ENCODE measurements around the gene MEA1. TPM values are rescaled to one million over a fixed set of nuclear protein-coding genes. Genes with fewer than 3 reads are reported as not detected.
A peak's percentile ranks its signal among the peaks of the same experiment; 100 is the strongest.

MEA1 gene
- total RNA-seq, 1 donor from 2014 or later = 54.2 TPM

GRCh38 chr6:42978839-42979522 is 34.8 kb downstream of the MEA1 start, which contains the start of gene PEX6:
Gene PEX6 (minus strand): TSS chr6:42979181. CDS start chr6:42979150, 31 bp downstream.
- peak within 1 kb of the TSS; percentile 85 for H2AFZ ChIP-seq (ENCODE audit: low read depth, low read length)
- no peak for TF ChIP-seq EZH2 (IDR thresholded peaks at IDR 0.05; ENCODE audit: insufficient read depth, low read length)
- TF ChIP-seq, protein P1, sequence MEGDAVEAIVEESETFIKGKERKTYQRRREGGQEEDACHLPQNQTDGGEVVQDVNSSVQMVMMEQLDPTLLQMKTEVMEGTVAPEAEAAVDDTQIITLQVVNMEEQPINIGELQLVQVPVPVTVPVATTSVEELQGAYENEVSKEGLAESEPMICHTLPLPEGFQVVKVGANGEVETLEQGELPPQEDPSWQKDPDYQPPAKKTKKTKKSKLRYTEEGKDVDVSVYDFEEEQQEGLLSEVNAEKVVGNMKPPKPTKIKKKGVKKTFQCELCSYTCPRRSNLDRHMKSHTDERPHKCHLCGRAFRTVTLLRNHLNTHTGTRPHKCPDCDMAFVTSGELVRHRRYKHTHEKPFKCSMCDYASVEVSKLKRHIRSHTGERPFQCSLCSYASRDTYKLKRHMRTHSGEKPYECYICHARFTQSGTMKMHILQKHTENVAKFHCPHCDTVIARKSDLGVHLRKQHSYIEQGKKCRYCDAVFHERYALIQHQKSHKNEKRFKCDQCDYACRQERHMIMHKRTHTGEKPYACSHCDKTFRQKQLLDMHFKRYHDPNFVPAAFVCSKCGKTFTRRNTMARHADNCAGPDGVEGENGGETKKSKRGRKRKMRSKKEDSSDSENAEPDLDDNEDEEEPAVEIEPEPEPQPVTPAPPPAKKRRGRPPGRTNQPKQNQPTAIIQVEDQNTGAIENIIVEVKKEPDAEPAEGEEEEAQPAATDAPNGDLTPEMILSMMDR (IDR thresholded peaks at IDR 0.05; ENCODE audit: insufficient read depth, low read depth, low read length) = no peak

GRCh38 chr6:42978487-42978838 is 35.3 kb downstream of the MEA1 start:
- Mint-ChIP-seq H3K27ac (ENCODE audit: unreplicated experiment) (peak overlapping the region; percentile 87), H3K4me3 (ENCODE audit: unreplicated experiment) (peak overlapping the region; percentile 92), H3K36me3 (ENCODE audit: low read depth, unreplicated experiment) (peaks cover 10% of the 10 kb centered on the region), H3K9me3 (ENCODE audit: unreplicated experiment) (no peaks in the 10 kb centered on the region), H3K27me3 (ENCODE audit: low read depth, unreplicated experiment) (no peaks in the 10 kb centered on the region), H3K4me1 (ENCODE audit: low read depth, unreplicated experiment) (peaks cover 12% of the 10 kb centered on the region)
- H2AFZ ChIP-seq (ENCODE audit: low read depth, low read length) = peak overlapping the region; percentile 85
- no peak for FAIRE-seq
- peak overlapping the region; percentile 94 for H3K4me2 ChIP-seq (ENCODE audit: low read length)
- no peaks in the 10 kb centered on the region for H3K27me3 ChIP-seq (ENCODE audit: insufficient read depth, low read length)
- H3K9me3 ChIP-seq (ENCODE audit: insufficient read depth, low read depth, low read length) = no peaks in the 10 kb centered on the region
- H3K4me1 ChIP-seq (ENCODE audit: insufficient read depth, low read length) = peaks cover 11% of the 10 kb centered on the region
- TF ChIP-seq, protein P1 (IDR thresholded peaks at IDR 0.05; ENCODE audit: insufficient read depth, low read depth, low read length) = no peak
- no peak for TF ChIP-seq EZH2 (IDR thresholded peaks at IDR 0.05; ENCODE audit: insufficient read depth, low read length)
- DNase-seq (ENCODE audit: low read depth) = no peak
- peak overlapping the region; percentile 58 for H3K27ac ChIP-seq (ENCODE audit: low read depth, low read length)
- H3K4me3 ChIP-seq (ENCODE audit: insufficient read depth, low read depth, low read length) = peak overlapping the region; percentile 76
- peaks cover 11% of the 10 kb centered on the region for H4K20me1 ChIP-seq (ENCODE audit: insufficient read depth, low read length)
- H3K36me3 ChIP-seq (ENCODE audit: insufficient read depth, low read length) = no peaks in the 10 kb centered on the region
- peak overlapping the region; percentile 83 for H3K9ac ChIP-seq (ENCODE audit: low read length)
- H3K79me2 ChIP-seq (ENCODE audit: insufficient read depth, low read length) = peaks cover 24% of the 10 kb centered on the region

More at GRCh38 chr6:42978839-42979522, 34.8 kb downstream of the MEA1 start, which contains the start of gene PEX6:
- H3K27ac ChIP-seq (ENCODE audit: low read depth, low read length) = peak within 1 kb of the TSS; percentile 58
- H3K9me3 ChIP-seq (ENCODE audit: insufficient read depth, low read depth, low read length) = no peaks in the 10 kb centered on the region
- Mint-ChIP-seq H3K27me3 (ENCODE audit: low read depth, unreplicated experiment) (no peaks in the 10 kb centered on the region), H3K4me1 (ENCODE audit: low read depth, unreplicated experiment) (peaks cover 12% of the 10 kb centered on the region), H3K36me3 (ENCODE audit: low read depth, unreplicated experiment) (peaks cover 7% of the 10 kb centered on the region), H3K9me3 (ENCODE audit: unreplicated experiment) (no peaks in the 10 kb centered on the region), H3K27ac (ENCODE audit: unreplicated experiment) (peak within 1 kb of the TSS; percentile 87), H3K4me3 (ENCODE audit: unreplicated experiment) (peak within 1 kb of the TSS; percentile 92)
- peaks cover 11% of the 10 kb centered on the region for H4K20me1 ChIP-seq (ENCODE audit: insufficient read depth, low read length)
- H3K36me3 ChIP-seq (ENCODE audit: insufficient read depth, low read length) = no peaks in the 10 kb centered on the region
- no peak for FAIRE-seq
- H3K79me2 ChIP-seq (ENCODE audit: insufficient read depth, low read length) = peaks cover 24% of the 10 kb centered on the region
- peak within 1 kb of the TSS; percentile 94 for H3K4me2 ChIP-seq (ENCODE audit: low read length)
- peak; percentile 73 for DNase-seq (ENCODE audit: low read depth)
- peak within 1 kb of the TSS; percentile 83 for H3K9ac ChIP-seq (ENCODE audit: low read length)
- peak within 1 kb of the TSS; percentile 76 for H3K4me3 ChIP-seq (ENCODE audit: insufficient read depth, low read depth, low read length)
- no peaks in the 10 kb centered on the region for H3K27me3 ChIP-seq (ENCODE audit: insufficient read depth, low read length)
- H3K4me1 ChIP-seq (ENCODE audit: insufficient read depth, low read length) = peaks cover 16% of the 10 kb centered on the region

Measured in astrocyte (in vitro differentiated cells and primary cell).